Thyroid gland (tissue), 4 donors: ENCODE results near the gene EPHA10.

Experiments used
- POLR2A ChIP-seq, 2 donors: fragments of 450-650 bp; IDR thresholded peaks; one replicate each; pipeline ENCODE4 v1.6.1; 2017; ENCODE audit warnings: antibody characterized with exemption in 2 of 2, mild to moderate bottlenecking in 2 of 2, moderate library complexity in 1 of 2
- TF ChIP-seq, protein P1 (sequence below), 6 experiments: fragments of 200-600 bp in 3 of 6; fragments of 450-650 bp in 3 of 6; sonication (generic) in 3 of 6; IDR thresholded peaks; one replicate each; pipeline ENCODE4 v1.5.1; 2016 to 2019; ENCODE audit warnings: antibody characterized with exemption in 6 of 6, mild to moderate bottlenecking in 2 of 6, inconsistent platforms in 1 of 6, moderate library complexity in 1 of 6

DNA sequence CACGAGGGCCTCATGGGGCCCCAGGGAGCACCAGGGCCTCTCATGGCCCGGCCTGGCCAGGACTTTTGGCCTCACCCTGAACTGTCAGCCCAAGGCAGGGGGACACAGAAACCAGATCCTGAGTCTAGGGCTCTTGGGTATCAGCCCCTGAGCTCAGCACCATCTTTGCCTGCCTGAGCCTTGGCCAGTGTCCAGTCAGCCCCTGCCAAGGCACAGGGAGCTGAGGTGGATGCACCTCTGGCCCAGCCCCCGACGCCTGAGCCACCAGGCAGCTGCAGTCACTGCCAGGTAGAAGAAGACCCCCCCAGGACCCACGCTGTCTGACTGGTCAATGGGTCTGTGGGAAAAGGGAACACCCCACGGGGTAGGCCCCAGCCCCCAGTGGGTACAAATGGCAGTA lies 47.3 kb downstream of the EPHA10 start:
- no peak for TF ChIP-seq POLR2A (IDR thresholded peaks at IDR 0.05)
- TF ChIP-seq, protein P1, sequence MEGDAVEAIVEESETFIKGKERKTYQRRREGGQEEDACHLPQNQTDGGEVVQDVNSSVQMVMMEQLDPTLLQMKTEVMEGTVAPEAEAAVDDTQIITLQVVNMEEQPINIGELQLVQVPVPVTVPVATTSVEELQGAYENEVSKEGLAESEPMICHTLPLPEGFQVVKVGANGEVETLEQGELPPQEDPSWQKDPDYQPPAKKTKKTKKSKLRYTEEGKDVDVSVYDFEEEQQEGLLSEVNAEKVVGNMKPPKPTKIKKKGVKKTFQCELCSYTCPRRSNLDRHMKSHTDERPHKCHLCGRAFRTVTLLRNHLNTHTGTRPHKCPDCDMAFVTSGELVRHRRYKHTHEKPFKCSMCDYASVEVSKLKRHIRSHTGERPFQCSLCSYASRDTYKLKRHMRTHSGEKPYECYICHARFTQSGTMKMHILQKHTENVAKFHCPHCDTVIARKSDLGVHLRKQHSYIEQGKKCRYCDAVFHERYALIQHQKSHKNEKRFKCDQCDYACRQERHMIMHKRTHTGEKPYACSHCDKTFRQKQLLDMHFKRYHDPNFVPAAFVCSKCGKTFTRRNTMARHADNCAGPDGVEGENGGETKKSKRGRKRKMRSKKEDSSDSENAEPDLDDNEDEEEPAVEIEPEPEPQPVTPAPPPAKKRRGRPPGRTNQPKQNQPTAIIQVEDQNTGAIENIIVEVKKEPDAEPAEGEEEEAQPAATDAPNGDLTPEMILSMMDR (IDR thresholded peaks at IDR 0.05) = no peak
